Skin epidermis (tissue), 12 donors: Measurements from ENCODE around the gene TIMP2.
A peak's percentile ranks its signal among the peaks of the same experiment; 100 is the strongest.
"Not testable (repeated sequence)": the region's sequence is repeated elsewhere in the genome, so short reads cannot be mapped to it uniquely, and the experiment has no call there.

Experiments used
- H3K27ac ChIP-seq, 21 experiments: fragments of 200-600 bp; sonication (generic) in 11 of 21; one replicate each; pipeline ENCODE4 v1.5.0; 2020; ENCODE audit warnings: mild to moderate bottlenecking in 3 of 21, inconsistent platforms in 2 of 21, moderate library complexity in 2 of 21
- H3K4me3 ChIP-seq, 7 experiments: fragments of 200-600 bp; sonication (generic) in 2 of 7; one replicate each; pipeline ENCODE4 v1.5.0; 2020; ENCODE audit warnings: inconsistent platforms in 2 of 7, mild to moderate bottlenecking in 2 of 7, moderate library complexity in 1 of 7

The TIMP2 gene

DNA sequence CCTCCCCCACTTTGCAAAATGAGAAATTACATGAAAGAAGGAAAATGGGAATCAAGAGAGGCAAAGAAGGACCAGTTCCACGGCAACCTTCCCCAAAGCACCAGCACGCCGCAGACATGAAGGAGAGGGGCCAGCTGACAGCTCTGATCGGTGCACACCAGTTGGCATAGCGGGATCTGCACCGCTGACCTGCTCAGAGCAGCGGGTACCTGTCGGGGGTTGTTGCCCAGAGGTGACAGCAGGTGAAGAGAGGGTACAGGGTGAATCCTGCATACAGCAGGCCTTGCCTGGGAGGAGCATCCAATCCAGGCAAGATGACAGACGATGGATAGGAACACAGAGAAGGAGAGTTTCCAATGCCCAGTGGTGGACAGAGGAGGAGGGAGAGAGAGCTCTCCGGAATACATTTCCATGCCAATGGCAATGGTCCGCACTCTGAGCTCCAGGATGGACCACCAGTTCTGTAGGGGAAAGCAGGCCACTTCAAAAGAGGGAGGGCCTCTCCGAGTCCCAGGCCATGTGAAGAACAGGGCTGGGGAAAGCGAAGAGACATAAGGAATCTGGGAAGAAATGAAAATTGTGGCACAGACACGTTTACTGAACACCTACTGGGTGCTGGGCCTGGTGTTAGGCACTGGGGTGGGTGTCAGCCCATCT is 46.2 kb downstream of the TIMP2 start:
- Histone ChIP-seq H3K27ac (peak overlapping the region in 20 of 21 experiments; percentile 18 to 93 (median 79)), H3K4me3 (peak overlapping the region in 1 of 7 experiments; percentile 13)

DNA sequence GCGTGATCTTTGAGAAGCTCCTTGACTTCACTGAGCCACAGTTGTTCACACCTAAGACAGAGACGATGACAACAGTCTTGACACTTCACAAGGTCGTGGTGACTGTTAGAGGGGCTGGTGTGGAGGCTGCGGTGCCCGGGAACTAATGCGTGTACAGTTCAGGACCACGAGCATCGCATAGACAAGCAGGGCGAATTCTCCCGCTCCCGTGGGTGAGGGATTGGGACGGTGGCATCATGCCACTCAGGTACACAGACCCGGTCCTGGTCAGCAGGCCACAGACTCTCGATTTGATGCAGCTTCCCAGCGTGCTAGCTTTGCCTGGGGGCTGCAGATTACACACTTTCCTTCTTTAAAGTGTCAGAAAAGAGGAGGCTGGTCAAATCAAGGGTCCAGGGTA is 46.9 kb downstream of the TIMP2 start:
- Histone ChIP-seq H3K27ac (peak overlapping the region in 8 of 21 experiments; percentile 53 to 93 (median 83)), H3K4me3 (no peak overlapping the region)

DNA sequence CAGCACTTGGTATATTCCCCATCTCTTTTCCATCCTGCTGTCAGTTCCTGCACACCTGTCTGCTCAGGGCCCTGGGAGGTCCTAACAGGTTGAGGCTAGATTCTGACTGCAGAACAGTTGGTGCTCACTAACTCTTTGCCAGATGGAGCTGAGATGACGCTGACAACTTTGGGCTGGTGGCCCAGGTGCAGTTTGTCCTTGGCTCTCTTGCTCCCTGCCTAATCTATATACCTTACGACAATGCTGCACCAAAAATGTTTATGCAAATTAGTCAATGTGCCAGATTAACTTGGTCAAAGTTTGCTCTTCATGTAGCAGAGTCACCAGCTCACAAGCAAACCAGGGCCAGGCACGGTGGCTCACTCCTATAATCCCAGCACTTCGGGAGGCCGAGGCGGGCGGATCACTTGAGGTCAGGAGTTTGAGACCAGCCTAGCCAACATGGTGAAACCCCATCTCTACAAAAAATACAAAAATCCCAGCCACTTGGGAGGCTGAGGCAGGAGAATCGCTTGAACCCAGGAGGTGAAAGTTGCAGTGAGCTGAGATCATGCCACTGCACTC is 48.2 kb downstream of the TIMP2 start:
- not testable (repeated sequence) for H3K4me3 ChIP-seq
- peak overlapping the region in 1 of 21 experiments; percentile 28 for H3K27ac ChIP-seq

DNA sequence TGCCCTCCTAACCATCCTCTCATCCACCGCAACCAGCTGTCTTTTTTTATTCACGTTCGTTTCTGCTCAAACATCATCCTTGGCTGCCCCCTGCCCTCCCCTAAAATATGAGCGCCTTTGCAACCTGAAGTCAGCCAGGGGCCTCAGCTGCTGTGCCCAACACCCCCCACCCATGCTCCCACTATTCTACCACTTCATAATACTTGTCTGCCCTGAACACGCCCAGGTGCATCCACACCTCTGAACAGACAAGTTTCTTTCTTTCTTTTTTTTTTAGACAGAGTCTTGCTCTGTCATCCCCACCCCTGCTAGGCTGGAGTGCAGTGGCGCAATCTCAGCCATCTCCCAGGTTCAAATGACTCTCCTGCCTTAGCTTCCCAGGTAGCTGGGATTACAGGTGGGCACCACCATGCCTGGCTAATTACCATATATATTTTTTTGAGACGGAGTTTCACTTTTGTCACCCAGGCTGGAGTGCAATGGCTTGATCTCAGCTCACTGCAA is 49.0 kb downstream of the TIMP2 start:
- peak overlapping the region in 10 of 21 experiments; percentile 0 to 77 (median 50) for H3K27ac ChIP-seq

DNA sequence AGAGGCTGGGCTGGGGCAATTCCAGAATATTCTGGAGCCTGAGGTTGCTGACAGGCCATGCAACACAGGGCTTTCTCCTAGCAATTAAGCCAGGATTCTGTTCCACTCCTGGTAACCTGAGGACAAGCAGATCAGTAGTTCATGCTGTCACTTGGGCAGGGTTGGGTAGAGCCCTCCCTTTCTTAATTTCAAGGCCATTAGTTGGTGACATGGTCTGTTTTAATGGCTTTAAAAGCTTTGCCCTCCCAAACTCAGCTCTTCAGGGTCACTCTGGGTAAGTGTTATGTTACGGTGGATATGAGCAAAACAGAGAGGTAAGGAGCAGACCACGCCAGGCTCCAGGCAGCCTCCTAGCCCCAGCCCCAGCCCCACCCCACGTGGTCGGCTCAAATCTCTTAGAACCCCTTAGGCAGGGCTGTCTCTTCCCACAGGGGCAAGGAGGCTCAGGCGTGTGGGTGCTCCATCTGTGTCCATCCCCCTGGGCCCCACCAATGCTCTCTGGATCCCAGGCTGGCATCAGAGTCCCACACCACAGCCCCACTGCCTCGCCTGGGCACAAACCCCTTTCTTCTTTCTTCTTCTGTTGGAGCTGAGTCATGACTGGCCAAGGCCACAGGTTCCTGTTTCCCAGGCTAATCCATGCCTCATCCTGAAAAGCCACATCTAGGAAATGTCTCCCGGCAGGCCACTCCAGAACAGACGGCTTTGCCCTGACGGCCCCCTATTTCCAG is 49.7 kb downstream of the TIMP2 start:
- Histone ChIP-seq H3K27ac (peak overlapping the region in 17 of 21 experiments; percentile 0 to 77 (median 46)), H3K4me3 (no peak overlapping the region)

More for the DNA sequence above, 49.0 kb downstream of the TIMP2 start:
- no peak overlapping the region for H3K4me3 ChIP-seq

DNA sequence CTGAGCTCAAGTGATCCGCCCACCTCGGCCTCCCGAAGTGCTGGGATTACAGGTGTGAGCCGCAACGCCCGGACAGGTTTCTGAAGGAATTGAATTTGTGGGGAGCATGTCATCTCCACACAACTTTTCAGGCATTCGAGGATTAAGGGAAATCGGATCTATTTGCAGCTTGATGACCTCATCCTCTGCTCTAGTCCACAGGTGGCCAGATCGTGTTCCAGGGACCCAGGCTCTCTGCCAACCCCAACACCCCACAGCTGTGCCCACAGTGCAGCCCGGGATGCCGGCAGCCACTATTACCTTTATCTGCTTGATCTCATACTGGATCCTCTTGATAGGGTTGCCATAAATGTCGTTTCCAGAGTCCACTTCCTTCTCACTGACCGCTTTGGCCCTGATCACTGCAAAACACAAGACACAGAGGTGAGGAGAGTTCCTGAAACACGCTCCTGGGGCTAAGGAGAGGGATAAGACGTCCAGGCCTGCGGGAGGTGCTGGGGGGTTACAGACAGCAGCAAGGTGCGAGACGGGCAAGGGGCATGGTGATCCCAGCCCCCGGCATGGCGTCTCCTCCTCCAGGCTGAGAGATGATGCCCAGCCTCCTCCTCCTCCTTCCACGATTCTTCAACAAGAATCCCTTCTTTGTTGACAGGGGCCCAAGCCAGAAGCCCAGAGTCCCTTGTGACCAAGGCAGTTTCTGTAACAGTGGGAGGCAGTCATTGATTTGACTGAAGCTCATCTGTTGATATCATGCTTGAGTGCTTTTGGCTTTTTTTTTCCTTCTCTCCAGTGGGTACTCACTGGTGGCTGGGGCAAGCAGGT is 51.5 kb downstream of the TIMP2 start:
- Histone ChIP-seq H3K4me3 (no peak overlapping the region), H3K27ac (peak overlapping the region in 4 of 21 experiments; percentile 1 to 61 (median 36))

DNA sequence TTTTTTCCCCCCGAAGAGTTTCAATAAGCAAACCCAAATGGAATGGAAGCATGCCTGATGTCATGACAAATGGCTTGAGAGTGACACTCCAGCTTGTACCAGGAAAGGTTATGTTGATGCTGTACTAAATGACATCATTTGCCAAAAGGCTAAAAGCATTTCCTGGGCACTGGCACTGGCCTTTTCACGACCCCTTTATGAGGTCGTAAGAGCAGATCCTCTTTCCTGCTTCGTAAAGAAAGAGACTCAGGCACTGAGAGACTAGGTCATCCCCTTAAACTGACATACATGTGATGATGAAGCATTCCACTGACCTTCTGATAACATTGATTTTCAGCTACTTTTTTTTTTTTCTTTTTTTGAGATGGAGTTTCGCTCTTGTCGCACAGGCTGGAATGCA is 52.7 kb downstream of the TIMP2 start:
- Histone ChIP-seq H3K27ac (no peak overlapping the region), H3K4me3 (no peak overlapping the region)

DNA sequence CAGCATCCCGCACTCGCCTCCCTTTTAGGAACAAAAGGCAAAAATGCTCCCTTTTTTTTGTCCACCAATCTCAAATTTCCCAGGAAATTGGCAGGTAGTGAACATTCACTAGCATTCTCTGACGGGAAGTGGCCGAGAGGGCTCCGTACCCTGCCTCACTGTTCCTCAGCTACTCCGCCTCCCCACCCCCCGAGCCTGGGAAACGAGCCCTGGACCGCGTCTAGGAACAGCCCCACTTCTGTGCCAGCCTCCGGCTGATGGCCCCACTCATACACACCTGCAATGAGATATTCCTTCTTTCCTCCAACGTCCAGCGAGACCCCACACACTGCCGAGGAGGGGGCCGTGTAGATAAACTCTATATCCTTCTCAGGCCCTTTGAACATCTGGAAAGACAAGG is 54.6 kb downstream of the TIMP2 start:
- Histone ChIP-seq H3K27ac (no peak overlapping the region), H3K4me3 (no peak overlapping the region)

DNA sequence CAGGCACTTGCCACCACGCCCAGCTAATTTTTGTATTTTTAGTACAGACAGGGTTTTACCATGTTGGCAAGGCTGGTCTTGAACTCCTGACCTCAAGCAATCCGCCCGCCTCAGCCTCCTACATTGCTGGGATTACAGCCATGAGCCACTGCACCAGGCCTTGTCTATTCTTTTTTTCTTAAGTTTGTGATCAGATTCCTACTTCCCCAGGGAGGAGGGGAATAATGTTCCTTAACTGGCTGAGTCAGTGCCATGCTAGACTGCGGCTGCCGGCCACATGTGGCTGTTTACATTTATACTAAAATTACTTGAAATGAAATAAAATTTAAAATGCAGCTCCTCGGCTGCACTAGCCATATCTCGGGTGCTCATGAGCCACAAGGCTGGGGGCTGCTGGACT is 56.8 kb downstream of the TIMP2 start:
- Histone ChIP-seq H3K4me3 (no peak overlapping the region), H3K27ac (peak overlapping the region in 6 of 21 experiments; percentile 7 to 44 (median 30))

DNA sequence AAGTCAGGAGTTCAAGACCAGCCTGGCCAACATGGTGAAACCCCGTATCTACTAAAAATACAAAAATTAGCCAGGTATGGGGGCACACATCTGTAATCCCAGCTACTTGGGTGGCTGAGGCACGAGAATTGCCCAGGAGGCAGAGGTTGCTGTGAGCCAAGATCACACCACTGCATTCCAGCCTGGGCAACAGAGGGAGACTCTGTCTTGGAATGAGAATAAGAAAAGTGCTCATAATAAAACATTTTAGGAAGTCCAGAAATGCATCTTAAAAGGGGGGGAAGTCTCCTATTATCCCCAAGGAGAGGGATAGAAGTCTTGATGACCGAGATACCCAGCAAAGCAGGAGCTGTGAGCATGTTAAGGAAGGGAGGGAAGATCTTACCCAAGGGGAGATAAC is 58.1 kb downstream of the TIMP2 start:
- H3K4me3 ChIP-seq = not testable (repeated sequence)
- peak overlapping the region in 3 of 21 experiments; percentile 8 to 37 (median 33) for H3K27ac ChIP-seq

DNA sequence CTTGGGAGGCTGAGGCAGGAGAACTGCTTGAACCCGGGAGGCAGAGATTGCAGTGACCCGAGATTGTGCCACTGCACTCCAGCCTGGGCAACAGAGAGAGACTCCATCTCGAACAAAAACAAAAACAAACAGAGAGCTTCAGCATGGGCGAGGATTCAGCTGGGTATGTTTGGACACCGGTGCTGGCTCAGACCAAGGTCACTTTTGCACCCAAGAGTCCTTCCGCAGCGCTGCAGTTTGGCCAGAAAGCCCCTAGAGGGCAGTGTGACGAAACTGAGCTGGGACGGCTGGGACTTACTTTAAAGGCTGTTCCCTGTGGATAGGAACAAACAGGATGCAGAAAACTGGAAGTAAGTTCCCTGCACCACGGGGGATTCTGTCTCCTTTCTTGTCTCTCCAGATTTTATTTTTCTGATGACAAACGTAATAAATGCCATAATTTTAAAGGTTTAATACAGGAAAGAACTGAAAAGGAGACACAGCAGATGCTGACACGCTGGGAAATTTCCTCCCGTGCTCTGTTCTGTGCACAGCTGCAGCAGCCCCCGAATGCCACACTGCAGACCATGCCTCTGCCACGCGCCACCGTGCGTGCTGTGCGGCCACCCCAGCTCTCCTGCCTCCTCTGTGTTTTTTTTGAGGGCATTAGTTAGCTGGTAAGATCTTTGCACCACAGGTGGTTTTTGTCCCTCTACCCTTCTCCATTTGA is 59.4 kb downstream of the TIMP2 start:
- H3K4me3 ChIP-seq = peak overlapping the region in 1 of 7 experiments; percentile 2
- H3K27ac ChIP-seq = peak overlapping the region in 2 of 21 experiments; percentile 6 to 73

DNA sequence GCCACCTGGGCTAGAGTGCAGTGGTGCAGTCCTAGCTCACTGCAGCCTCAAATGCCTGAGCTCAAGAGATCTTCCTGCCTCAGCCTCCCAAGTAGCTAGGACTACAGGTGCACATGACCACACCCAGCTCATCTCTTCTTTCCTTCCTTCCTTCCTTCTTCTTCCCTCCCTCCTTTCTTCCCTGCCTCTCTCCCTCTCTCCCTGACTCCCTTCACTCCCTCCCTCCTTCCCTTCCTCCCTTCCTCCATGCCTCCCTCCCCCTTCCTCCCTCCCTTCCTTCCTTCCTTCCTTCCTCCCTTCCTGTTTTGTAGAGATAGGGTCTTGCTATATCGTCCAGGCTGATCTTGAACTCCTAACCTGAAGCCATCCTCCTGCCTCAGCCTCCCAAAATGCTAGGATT is 61.1 kb downstream of the TIMP2 start:
- peak overlapping the region in 1 of 21 experiments; percentile 7 for H3K27ac ChIP-seq
- H3K4me3 ChIP-seq = no peak overlapping the region

DNA sequence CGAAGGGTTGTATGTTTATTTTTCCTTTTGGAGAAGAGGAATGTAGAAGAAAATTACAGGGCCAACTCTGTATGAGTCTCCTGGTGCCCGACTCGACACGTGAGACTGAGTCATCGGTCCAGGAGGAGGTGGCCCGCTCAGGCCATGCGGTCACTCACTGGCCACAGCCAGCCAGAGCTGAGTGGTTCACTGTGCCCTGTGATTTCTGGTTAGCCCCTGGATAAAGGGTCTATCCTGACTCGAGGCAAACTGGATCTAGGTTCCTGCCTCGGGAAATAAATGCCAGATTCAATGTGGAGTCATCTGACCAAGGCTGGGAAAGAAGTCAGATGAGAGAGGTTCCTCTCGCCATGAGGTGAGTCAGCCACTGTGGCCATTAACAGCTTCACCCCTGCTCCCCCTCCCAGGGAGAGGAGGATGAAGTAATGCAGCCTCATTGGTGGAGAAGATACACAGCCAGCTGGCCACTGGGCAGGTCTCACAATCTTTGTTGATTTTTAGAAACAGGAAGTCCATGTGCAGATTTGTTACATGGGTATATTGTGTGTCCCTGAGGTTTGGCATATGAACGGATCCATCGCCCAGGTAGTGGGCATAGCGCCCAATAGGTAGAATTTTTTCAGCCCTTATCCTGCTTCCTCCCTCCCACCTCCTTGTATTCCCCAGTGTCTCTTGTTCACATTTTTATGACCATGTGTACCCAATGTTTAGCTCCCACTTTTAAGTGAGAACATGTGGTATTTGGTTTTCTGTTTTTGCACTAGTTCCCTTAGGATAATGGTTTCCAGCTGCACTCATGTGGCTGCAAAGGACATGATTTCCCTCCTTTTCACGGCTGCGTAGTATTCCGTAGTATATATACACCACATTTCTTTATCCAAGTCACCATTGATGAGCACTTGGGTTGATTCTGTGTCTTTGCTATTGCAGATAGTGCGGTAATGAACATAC is 62.8 kb downstream of the TIMP2 start:
- Histone ChIP-seq H3K27ac (peak overlapping the region in 18 of 21 experiments; percentile 11 to 89 (median 62)), H3K4me3 (no peak overlapping the region)

DNA sequence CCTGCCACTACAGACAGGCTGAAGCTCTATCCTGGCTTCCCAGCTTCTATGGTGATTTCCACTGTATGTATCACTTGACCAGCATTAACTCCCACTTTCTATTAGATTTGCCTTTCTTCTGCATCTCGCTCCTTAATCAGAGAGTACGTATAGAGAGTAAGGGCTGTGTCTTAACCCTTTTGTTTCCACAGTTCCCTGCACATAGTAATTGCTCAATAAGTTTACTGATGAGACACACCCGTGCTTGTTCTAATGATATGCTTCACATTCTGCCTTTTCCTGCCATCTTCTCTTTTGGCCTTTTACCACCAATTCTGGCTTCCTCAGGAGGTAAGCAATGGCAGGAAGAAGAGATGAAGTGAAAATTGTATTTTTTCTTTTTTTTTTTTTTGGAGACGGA is 64.0 kb downstream of the TIMP2 start:
- H3K4me3 ChIP-seq = no peak overlapping the region
- H3K27ac ChIP-seq = peak overlapping the region in 15 of 21 experiments; percentile 42 to 89 (median 63)

DNA sequence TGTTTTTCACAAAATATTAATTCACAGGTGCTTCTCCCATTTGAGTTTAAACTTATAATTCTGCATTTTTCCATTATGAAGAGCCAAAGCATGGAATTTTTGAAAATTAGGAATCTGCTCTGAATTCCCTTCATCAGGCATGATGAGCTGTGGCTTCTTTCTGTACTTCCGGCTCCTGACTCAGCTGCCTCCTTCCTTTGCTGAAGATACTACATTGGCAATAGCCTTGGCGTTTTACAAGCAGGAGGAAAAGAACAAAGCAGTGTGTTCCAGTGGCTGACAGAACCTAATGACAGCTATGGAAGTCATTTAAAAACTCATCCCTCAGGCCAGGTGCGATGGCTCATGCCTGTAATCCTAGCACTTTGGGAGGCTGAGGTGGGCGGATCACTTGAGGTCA is 66.1 kb downstream of the TIMP2 start:
- H3K27ac ChIP-seq = no peak overlapping the region
- H3K4me3 ChIP-seq = no peak overlapping the region

DNA sequence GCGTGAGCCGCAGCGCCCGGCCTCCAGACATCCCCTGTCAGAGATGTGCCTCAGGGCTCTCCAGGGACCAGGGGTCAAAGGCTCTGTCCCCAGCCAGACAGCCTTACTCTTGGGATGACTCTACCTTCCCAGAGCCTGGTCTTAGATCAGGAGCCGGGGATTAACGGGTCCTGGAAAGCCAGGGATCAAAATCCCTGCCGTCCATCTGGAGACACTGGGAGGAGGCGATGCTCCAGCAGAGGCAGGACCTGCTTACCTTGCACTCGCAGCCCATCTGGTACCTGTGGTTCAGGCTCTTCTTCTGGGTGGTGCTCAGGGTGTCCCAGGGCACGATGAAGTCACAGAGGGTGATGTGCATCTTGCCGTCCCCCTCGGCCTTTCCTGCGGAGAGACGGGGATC is 67.9 kb downstream of the TIMP2 start:
- no peak overlapping the region for H3K4me3 ChIP-seq
- H3K27ac ChIP-seq = no peak overlapping the region

DNA sequence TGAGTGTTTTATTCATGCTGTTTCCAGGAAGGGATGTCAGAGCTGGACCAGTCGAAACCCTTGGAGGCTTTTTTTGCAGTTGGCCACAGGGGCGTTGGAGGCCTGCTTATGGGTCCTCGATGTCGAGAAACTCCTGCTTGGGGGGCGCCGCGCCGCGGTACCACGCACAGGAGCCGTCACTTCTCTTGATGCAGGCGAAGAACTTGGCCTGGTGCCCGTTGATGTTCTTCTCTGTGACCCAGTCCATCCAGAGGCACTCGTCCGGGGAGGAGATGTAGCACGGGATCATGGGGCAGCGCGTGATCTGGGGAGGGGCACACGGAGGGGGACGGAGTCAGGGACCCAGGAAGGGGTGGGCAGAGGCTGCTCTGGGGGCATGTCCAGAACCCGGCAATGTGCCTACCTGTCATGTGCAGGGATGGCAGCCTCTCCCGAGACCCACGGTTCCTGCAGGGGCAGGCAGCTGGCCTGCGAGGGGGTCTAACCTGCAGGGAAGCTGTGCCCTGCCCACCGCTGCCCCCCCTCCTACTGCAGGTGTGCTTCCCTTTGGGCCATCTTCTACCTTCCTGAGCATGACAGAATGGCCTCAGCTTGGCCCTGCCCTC is 69.5 kb downstream of the TIMP2 start:
- Histone ChIP-seq H3K27ac (peak overlapping the region in 1 of 21 experiments; percentile 35), H3K4me3 (no peak overlapping the region)

DNA sequence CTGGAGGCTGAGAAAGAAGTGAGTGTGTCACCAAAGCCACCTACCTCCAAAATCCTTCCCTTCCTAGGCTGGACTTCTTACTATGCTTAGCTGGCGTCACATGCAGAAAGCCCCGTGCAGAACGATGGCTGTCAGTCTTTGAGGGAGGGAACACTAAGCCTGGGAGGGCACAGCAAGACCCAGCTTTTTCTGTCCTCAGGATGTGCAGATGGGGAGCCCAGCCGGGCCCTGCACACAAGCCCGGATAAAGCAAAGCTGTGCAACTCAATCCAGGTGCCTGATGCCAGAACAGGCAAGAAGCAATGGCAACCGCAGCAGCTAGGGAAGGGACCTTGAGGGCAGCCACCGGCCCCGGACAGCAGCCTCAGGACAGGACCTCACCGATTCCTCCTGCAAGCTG is 70.7 kb downstream of the TIMP2 start:
- Histone ChIP-seq H3K4me3 (no peak overlapping the region), H3K27ac (no peak overlapping the region)
